H1 (cell line): ENCODE data around the gene BCAR3. TPM values are rescaled to one million over a fixed set of nuclear protein-coding genes. Genes with fewer than 3 reads are reported as not detected.

Source experiments
- CTCF ChIA-PET: fragments of 300-600 bp; sonication (Branson Sonifier 250); formaldehyde crosslinking; loops from one replicate; lab custom pipeline; 2021; ENCODE audit not compliant: partially characterized antibody; lab: Charles Lee
- POLR2A ChIA-PET: fragments of 300-600 bp; sonication (Branson Sonifier 250); formaldehyde crosslinking; loops from one replicate; lab custom pipeline; 2021; ENCODE audit warnings: inconsistent platforms; ENCODE audit not compliant: partially characterized antibody; lab: Charles Lee
- DNase-seq, 2 experiments: peaks; one replicate each; pipeline versions ENCODE4 v3.0.0 to v3.0.0-alpha.2; 2010 to 2022; ENCODE audit warnings: low spot score in 2 of 2, low read depth in 1 of 2, mixed read lengths in 1 of 2
- FAIRE-seq: peaks from 2 replicates; lab custom pipeline; 2011; peaks lifted over from hg19 to GRCh38; lab: Jason Lieb, UNC
- H2AFZ ChIP-seq: 2 replicates; pipeline ENCODE4 v1.8.1; 2012; ENCODE audit warnings: low read length, inconsistent platforms
- H2AK5ac ChIP-seq: 2 replicates; pipeline ENCODE4 v1.6.1; 2013; ENCODE audit warnings: low read depth, low read length
- H2BK120ac ChIP-seq: replicated peaks from 2 replicates; pipeline ENCODE3; 2013; ENCODE audit warnings: low read depth, low read length, inconsistent platforms
- H2BK12ac ChIP-seq: 2 replicates; pipeline ENCODE4 v1.6.1; 2013; ENCODE audit warnings: low read depth, low read length
- H2BK15ac ChIP-seq: 2 replicates; pipeline ENCODE4 v1.6.1; 2013; ENCODE audit warnings: low read length
- H2BK20ac ChIP-seq: 2 replicates; pipeline ENCODE4 v1.6.1; 2013; ENCODE audit warnings: low read length
- H2BK5ac ChIP-seq: 2 replicates; pipeline ENCODE4 v1.6.1; 2013; ENCODE audit warnings: low read depth, low read length
- H3K14ac ChIP-seq: 2 replicates; pipeline ENCODE4 v1.6.1; 2013; ENCODE audit warnings: inconsistent platforms; ENCODE audit not compliant: insufficient read length
- H3K18ac ChIP-seq: 2 replicates; pipeline ENCODE4 v1.6.1; 2013; ENCODE audit warnings: low read length; ENCODE audit errors: extremely low read depth
- H3K23ac ChIP-seq: 2 replicates; pipeline ENCODE4 v1.6.1; 2013; ENCODE audit warnings: inconsistent platforms; ENCODE audit not compliant: insufficient read length
- H3K23me2 ChIP-seq: 2 replicates; pipeline ENCODE4 v1.6.1; 2013; ENCODE audit warnings: low read depth, low read length
- H3K27ac ChIP-seq: 2 replicates; pipeline ENCODE4 v1.6.1; 2011; ENCODE audit warnings: low read depth, low read length, inconsistent platforms
- H3K27me3 ChIP-seq, 4 experiments: replicated peaks in 1 of 4; 1 replicate in 1 of 4; 2 replicates in 3 of 4; pipeline versions ENCODE4 v1.6.1 to v1.8.1; 2011 to 2013; ENCODE audit warnings: low read length in 3 of 4, mild to moderate bottlenecking in 3 of 4, inconsistent platforms in 2 of 4, mixed read lengths in 2 of 4, moderate library complexity in 1 of 4; ENCODE audit not compliant: control insufficient read depth in 3 of 4, insufficient read depth in 3 of 4; ENCODE audit errors: extremely low read depth in 1 of 4
- H3K36me3 ChIP-seq, 4 experiments: 2 replicates each; pipeline versions ENCODE4 v1.6.1 to v1.8.1; 2011 to 2013; ENCODE audit warnings: mild to moderate bottlenecking in 4 of 4, low read length in 3 of 4, moderate library complexity in 2 of 4, control low read depth in 1 of 4, inconsistent platforms in 1 of 4; ENCODE audit not compliant: insufficient read depth in 4 of 4, control insufficient read depth in 2 of 4
- H3K4ac ChIP-seq: replicated peaks from 2 replicates; pipeline ENCODE3; 2013; ENCODE audit warnings: low read length, low read depth, mixed read lengths, inconsistent platforms; ENCODE audit not compliant: insufficient read length
- H3K4me1 ChIP-seq, 4 experiments: replicated peaks in 1 of 4; 1 replicate in 1 of 4; 2 replicates in 3 of 4; pipeline versions ENCODE4 v1.6.1 to v1.8.1; 2011 to 2013; ENCODE audit warnings: low read length in 3 of 4, inconsistent platforms in 2 of 4, mixed read lengths in 1 of 4; ENCODE audit not compliant: insufficient read depth in 4 of 4, control insufficient read depth in 3 of 4
- H3K4me2 ChIP-seq, 2 experiments: 2 replicates each; pipeline versions ENCODE4 v1.6.1 to v1.8.1; 2011 to 2013; ENCODE audit warnings: low read depth in 2 of 2, low read length in 2 of 2, control low read depth in 1 of 2, inconsistent platforms in 1 of 2, mild to moderate bottlenecking in 1 of 2; ENCODE audit not compliant: insufficient read depth in 1 of 2
- H3K4me3 ChIP-seq, 4 experiments: fragments of 200-600, 300-600 bp in 1 of 4; sonication (generic), shearing (Covaris generic), sonication (Bioruptor Twin) in 1 of 4; 2 replicates each; pipeline versions ENCODE4 v1.5.1 to v1.8.1; 2011 to 2016; ENCODE audit warnings: low read length in 4 of 4, low read depth in 3 of 4, control low read depth in 2 of 4, inconsistent platforms in 2 of 4, mild to moderate bottlenecking in 2 of 4, mixed read lengths in 1 of 4, moderate library complexity in 1 of 4; ENCODE audit not compliant: insufficient read depth in 2 of 4; ENCODE audit errors: extremely low read depth in 1 of 4
- H3K56ac ChIP-seq: replicated peaks from 2 replicates; pipeline ENCODE3; 2013; ENCODE audit warnings: low read depth, mild to moderate bottlenecking, mixed read lengths, low read length, inconsistent platforms; ENCODE audit not compliant: insufficient read length
- H3K79me1 ChIP-seq: 2 replicates; pipeline ENCODE4 v1.6.1; 2013; ENCODE audit warnings: low read depth, low read length, control low read depth
- H3K79me2 ChIP-seq, 2 experiments: 2 replicates each; pipeline versions ENCODE4 v1.6.1 to v1.8.1; 2012 to 2013; ENCODE audit warnings: low read length in 2 of 2, mild to moderate bottlenecking in 2 of 2, inconsistent platforms in 1 of 2; ENCODE audit not compliant: insufficient read depth in 2 of 2, control insufficient read depth in 1 of 2
- H3K9ac ChIP-seq, 4 experiments: replicated peaks in 1 of 4; 1 replicate in 1 of 4; 2 replicates in 3 of 4; pipeline versions ENCODE4 v1.6.1 to v1.8.1; 2011 to 2013; ENCODE audit warnings: low read depth in 3 of 4, low read length in 3 of 4, control low read depth in 2 of 4, mild to moderate bottlenecking in 2 of 4, moderate library complexity in 2 of 4, inconsistent platforms in 1 of 4; ENCODE audit errors: extremely low read depth in 1 of 4
- H3K9me3 ChIP-seq, 2 experiments: 2 replicates each; pipeline versions ENCODE4 v1.6.1 to v1.8.1; 2012 to 2013; ENCODE audit warnings: mild to moderate bottlenecking in 2 of 2, moderate library complexity in 2 of 2, control low read depth in 1 of 2, inconsistent platforms in 1 of 2, low read depth in 1 of 2, low read length in 1 of 2, mixed read lengths in 1 of 2; ENCODE audit not compliant: insufficient read depth in 2 of 2
- H4K20me1 ChIP-seq, 2 experiments: replicated peaks in 1 of 2; 2 replicates each; pipeline versions ENCODE3 to v1.8.1; 2011 to 2013; ENCODE audit warnings: inconsistent platforms in 2 of 2, low read length in 2 of 2, mild to moderate bottlenecking in 1 of 2; ENCODE audit not compliant: insufficient read depth in 2 of 2, control insufficient read depth in 1 of 2
- H4K5ac ChIP-seq: 2 replicates; pipeline ENCODE4 v1.6.1; 2013; ENCODE audit warnings: low read length, low read depth, mixed read lengths, inconsistent platforms; ENCODE audit not compliant: insufficient read length
- H4K8ac ChIP-seq: 2 replicates; pipeline ENCODE4 v1.8.0; 2013; ENCODE audit warnings: mild to moderate bottlenecking, moderate library complexity, low read length, inconsistent platforms; ENCODE audit not compliant: insufficient read depth; ENCODE audit errors: extremely low read depth
- H4K91ac ChIP-seq: replicated peaks from 2 replicates; pipeline ENCODE3; 2013; ENCODE audit warnings: low read length, mixed read lengths, inconsistent platforms; ENCODE audit not compliant: insufficient read length
- CTCF ChIP-seq, 3 experiments: IDR thresholded peaks; 1 replicate in 2 of 3; 2 replicates in 1 of 3; pipeline versions ENCODE4 v1.5.1 to v1.6.1; 2011; ENCODE audit warnings: low read length in 3 of 3, mild to moderate bottlenecking in 3 of 3, inconsistent platforms in 2 of 3, low read depth in 1 of 3, moderate library complexity in 1 of 3; ENCODE audit not compliant: insufficient read depth in 1 of 3; ENCODE audit errors: control extremely low read depth in 1 of 3
- E2F6 ChIP-seq: IDR thresholded peaks from 2 replicates; pipeline ENCODE4 v1.6.1; 2012; ENCODE audit warnings: inconsistent platforms
- EP300 ChIP-seq, 2 experiments: IDR thresholded peaks; 1 replicate in 1 of 2; 2 replicates in 1 of 2; pipeline ENCODE4 v1.6.1; 2011 to 2012; ENCODE audit warnings: low read depth in 2 of 2, low read length in 2 of 2, mild to moderate bottlenecking in 2 of 2, borderline replicate concordance in 1 of 2, inconsistent platforms in 1 of 2, moderate library complexity in 1 of 2
- HDAC2 ChIP-seq, 2 experiments: fragments of 300-600 bp in 1 of 2; sonication (generic) in 1 of 2; IDR thresholded peaks; 2 replicates each; pipeline ENCODE4 v1.6.1; 2011 to 2012; ENCODE audit warnings: low read depth in 2 of 2, low read length in 2 of 2, mild to moderate bottlenecking in 2 of 2, moderate library complexity in 2 of 2, borderline replicate concordance in 1 of 2, inconsistent platforms in 1 of 2
- MAFK ChIP-seq: IDR thresholded peaks from 2 replicates; pipeline ENCODE4 v1.6.1; 2012; ENCODE audit warnings: low read depth, mild to moderate bottlenecking, improper control_type of control experiment, low read length
- MAX ChIP-seq: IDR thresholded peaks from 2 replicates; pipeline ENCODE4 v1.6.1; 2012; ENCODE audit warnings: inconsistent platforms
- POLR2AphosphoS5 ChIP-seq: IDR thresholded peaks from 2 replicates; pipeline ENCODE4 v1.6.1; 2011; ENCODE audit warnings: low read depth, low read length
- POU5F1 ChIP-seq: IDR thresholded peaks from 2 replicates; pipeline ENCODE4 v1.6.1; 2011; ENCODE audit warnings: low read depth, mild to moderate bottlenecking, low read length, moderate library complexity
- RFX5 ChIP-seq: IDR thresholded peaks from 2 replicates; pipeline ENCODE4 v1.6.1; 2011; ENCODE audit warnings: low read depth, low read length, improper control_type of control experiment, borderline replicate concordance
- SIRT6 ChIP-seq: IDR thresholded peaks from one replicate; pipeline ENCODE4 v1.7.1; 2012; ENCODE audit warnings: low read length, inconsistent platforms
- SRF ChIP-seq: IDR thresholded peaks from 2 replicates; pipeline ENCODE4 v1.6.1; 2011; ENCODE audit warnings: mild to moderate bottlenecking, low read depth, low read length, moderate library complexity
- polyA plus RNA-seq, 7 experiments: library from polyadenylated mRNA; depleted of rRNA in 3 of 7; stranded (reverse) in 5 of 7; unstranded in 2 of 7; fragments of >200 nt in 5 of 7; fragments of 200-250 nt in 2 of 7; gene quantifications; 1 replicate in 5 of 7; 2 replicates in 1 of 7; 4 replicates in 1 of 7; pipeline versions ENCODE4 v1.2.1 to v1.2.3, GENCODE V29; 2011 to 2013; ENCODE audit warnings: missing spikeins in 2 of 7, mixed read lengths in 2 of 7
- total RNA-seq: library from RNA; stranded (reverse); fragmentation: NEBNext Ultra II Directional; extraction: Animal tissue kit (Norgen Biotek cat#: 25700); gene quantifications from 2 replicates; pipeline ENCODE4 v1.2.1, GENCODE V29; 2021

The BCAR3 gene
- total and polyA plus RNA-seq, 2 of the 8 experiments (the other 6 are each of a cell fraction or from before 2014, with no cell fraction given), result 5.6 to 9.2 TPM

- no peaks in the 10 kb centered on the region for H3K23me2 ChIP-seq
- no peak overlapping the region for H3K18ac ChIP-seq
- no peaks in the 10 kb centered on the region for H3K9me3 ChIP-seq
- no peak overlapping the region for H2BK12ac ChIP-seq
- peaks cover 0 to 64% of the 10 kb centered on the region in 2 experiments; a peak in 3 of 4 replicates for H3K79me2 ChIP-seq
- H2AFZ ChIP-seq, result no peak overlapping the region
- peaks cover 0 to 5% of the 10 kb centered on the region in 2 experiments for H4K20me1 ChIP-seq
- no peak overlapping the region for H4K91ac ChIP-seq
- no peak overlapping the region for H2BK15ac ChIP-seq
- DNase-seq (no peak), FAIRE-seq (no peak)
- peaks cover 0 to 5% (median 0%) of the 10 kb centered on the region in 4 experiments; a peak in 1 of 8 replicates for H3K36me3 ChIP-seq
- H3K27ac ChIP-seq, result no peak overlapping the region
- H3K14ac ChIP-seq, result no peak overlapping the region
- no peak overlapping the region for H2BK5ac ChIP-seq
- H3K79me1 ChIP-seq, result peaks cover 6% of the 10 kb centered on the region; the same call in 1 of the 2 replicates
- H2BK20ac ChIP-seq, result no peak overlapping the region
- H3K56ac ChIP-seq, result no peak overlapping the region
- no peak overlapping the region for H3K4me2 ChIP-seq
- H3K4me1 ChIP-seq, result no peaks in the 10 kb centered on the region
- H3K4ac ChIP-seq, result no peak overlapping the region
- no peak overlapping the region for H4K5ac ChIP-seq
- no peaks in the 10 kb centered on the region for H3K27me3 ChIP-seq
- no peak overlapping the region for H3K9ac ChIP-seq
- no peak overlapping the region for H2BK120ac ChIP-seq
- H3K4me3 ChIP-seq, result no peak overlapping the region
- no peak overlapping the region for H2AK5ac ChIP-seq
- ChIA-PET CTCF (interaction anchor here (1.4 kb wide), 2 partner anchors 12 to 81 kb away, joined by 3 read pairs; no protein-coding TSS in a partner anchor), POLR2A (no interaction called here)
- no peak overlapping the region for H4K8ac ChIP-seq
- H3K23ac ChIP-seq, result no peak overlapping the region
- no peak for TF ChIP-seq CTCF (IDR thresholded peaks at IDR 0.05; ENCODE audit: control extremely low read depth in 1 of 3, insufficient read depth in 1 of 3, low read depth in 1 of 3, low read length in 3 of 3)
- TF ChIP-seq POLR2AphosphoS5, result no peak
- TF ChIP-seq MAFK, result no peak
- TF ChIP-seq RFX5, result no peak
- no peak for TF ChIP-seq HDAC2 (IDR thresholded peaks at IDR 0.05; ENCODE audit: borderline replicate concordance in 1 of 2, low read depth in 2 of 2, low read length in 2 of 2)
- no peak for TF ChIP-seq EP300 (IDR thresholded peaks at IDR 0.05; ENCODE audit: borderline replicate concordance in 1 of 2, low read depth in 2 of 2, low read length in 2 of 2)
- TF ChIP-seq E2F6, result no peak
- no peak for TF ChIP-seq SIRT6
- TF ChIP-seq SRF, result no peak
- TF ChIP-seq POU5F1, result no peak
- TF ChIP-seq MAX, result no peak
Measured at GRCh38 chr1:93518516-93518915, 163.1 kb downstream of the BCAR3 start.
